Activated T-helper 1 cell treated with anti-CD3 and anti-CD28 coated beads, Interleukin-12 subunit alpha, Interleukin-12 subunit beta, Interleukin-2, Interleukin-4 antibody, amounts not matched to agents 30 ng/mL and 10 ng/mL and 1 ng/mL, durations not matched to agents 14 hours and 24 hours and 36 hours (primary cell): ENCODE data around the gene GPR34. TPM values are rescaled to one million over a fixed set of nuclear protein-coding genes. Genes with fewer than 3 reads are reported as not detected.
A peak's percentile ranks its signal among the peaks of the same experiment; 100 is the strongest.
"Not testable (repeated sequence)": the region's sequence is repeated elsewhere in the genome, so short reads cannot be mapped to it uniquely, and the experiment has no call there.

Experiments used
- DNase-seq: peaks from one replicate; pipeline ENCODE4 v3.0.0; 2021; ENCODE audit warnings: low spot score
- H3K27ac Mint-ChIP-seq: one replicate; pipeline ENCODE4 v1.8.0; 2021; ENCODE audit warnings: mild to moderate bottlenecking, mixed read lengths
- H3K27me3 Mint-ChIP-seq: one replicate; pipeline ENCODE4 v1.8.0; 2022; ENCODE audit warnings: mild to moderate bottlenecking, moderate library complexity, mixed read lengths; ENCODE audit not compliant: insufficient read depth
- H3K36me3 Mint-ChIP-seq: one replicate; pipeline ENCODE4 v1.8.0; 2021; ENCODE audit warnings: low read depth, mixed read lengths
- H3K4me1 Mint-ChIP-seq: one replicate; pipeline ENCODE4 v1.8.0; 2021; ENCODE audit warnings: low read depth, mixed read lengths
- H3K4me3 Mint-ChIP-seq: one replicate; pipeline ENCODE4 v1.8.0; 2021; ENCODE audit warnings: mild to moderate bottlenecking, moderate library complexity, mixed read lengths
- H3K9me3 Mint-ChIP-seq: one replicate; pipeline ENCODE4 v1.8.0; 2021; ENCODE audit warnings: mixed read lengths
- intact Hi-C: fragments of 100-400 bp; cut with micrococcal nuclease; formaldehyde crosslinking; loops from one replicate; pipeline ENCODE4 v1.15.1; 2024
- total RNA-seq: library from RNA; stranded (reverse); gene quantifications from 2 replicates; pipeline ENCODE4 v1.2.3, GENCODE V29; 2022

GPR34 gene
- total RNA-seq, 1 donor from 2014 or later, result 1.2 TPM

GRCh38 chrX:41672643-41673042, 16.1 kb upstream of the GPR34 start:
- peak overlapping the region; percentile 29 for H3K27ac Mint-ChIP-seq
- no peaks in the 10 kb centered on the region for H3K9me3 Mint-ChIP-seq
- peaks cover 46% of the 10 kb centered on the region for H3K4me1 Mint-ChIP-seq
- intact Hi-C loops, result no loop called here
- H3K36me3 Mint-ChIP-seq, result peaks cover 31% of the 10 kb centered on the region
- H3K4me3 Mint-ChIP-seq, result no peak overlapping the region
- no peaks in the 10 kb centered on the region for H3K27me3 Mint-ChIP-seq
- no peak for DNase-seq

- H3K9me3 Mint-ChIP-seq, intact Hi-C loops, H3K27ac Mint-ChIP-seq, H3K4me3 Mint-ChIP-seq, H3K27me3 Mint-ChIP-seq, DNase-seq: not testable (repeated sequence)
- peaks cover 26% of the 10 kb centered on the region for H3K36me3 Mint-ChIP-seq
- peaks cover 36% of the 10 kb centered on the region for H3K4me1 Mint-ChIP-seq
Observed at GRCh38 chrX:41676361-41676760, 12.4 kb upstream of the GPR34 start.

- Mint-ChIP-seq H3K9me3 (no peaks in the 10 kb centered on the region), H3K27me3 (no peaks in the 10 kb centered on the region), H3K4me1 (peaks cover 29% of the 10 kb centered on the region), H3K4me3 (no peak overlapping the region), H3K36me3 (peaks cover 22% of the 10 kb centered on the region), H3K27ac (no peak overlapping the region)
- intact Hi-C loops, result no loop called here
- no peak for DNase-seq
Observed at GRCh38 chrX:41677183-41678060, 11.4 kb upstream of the GPR34 start.

- intact Hi-C loops, result no loop called here
- H3K27me3 Mint-ChIP-seq, result no peaks in the 10 kb centered on the region
- H3K4me3 Mint-ChIP-seq, result no peak overlapping the region
- peaks cover under 1% of the 10 kb centered on the region for H3K36me3 Mint-ChIP-seq
- H3K4me1 Mint-ChIP-seq, result peaks cover 22% of the 10 kb centered on the region
- H3K9me3 Mint-ChIP-seq, result no peaks in the 10 kb centered on the region
- no peak overlapping the region for H3K27ac Mint-ChIP-seq
- DNase-seq, result no peak
Observed at GRCh38 chrX:41684138-41684537, 4.6 kb upstream of the GPR34 start.

DNA sequence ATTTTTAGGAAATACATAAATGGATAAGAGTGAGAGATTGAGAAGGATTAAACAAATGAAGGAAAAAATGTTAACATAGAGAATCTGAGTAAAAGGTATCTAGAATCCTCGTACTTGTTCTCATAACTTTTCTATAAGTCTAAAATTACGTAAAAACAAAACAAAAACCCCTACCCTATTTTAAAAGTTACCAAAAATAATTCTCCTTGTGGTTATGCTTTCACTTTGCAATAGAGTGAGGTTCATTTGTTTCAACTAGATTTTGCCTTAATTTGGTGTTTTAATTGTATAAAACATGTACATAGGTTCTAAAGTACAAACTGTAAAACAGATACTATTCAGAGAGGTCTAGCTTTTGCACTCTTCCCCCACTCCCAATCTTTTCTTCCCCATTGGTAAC, 3.8 kb upstream of the GPR34 start:
- H3K27ac Mint-ChIP-seq, result no peak overlapping the region
- H3K9me3 Mint-ChIP-seq, result no peaks in the 10 kb centered on the region
- H3K27me3 Mint-ChIP-seq, result no peaks in the 10 kb centered on the region
- H3K36me3 Mint-ChIP-seq, result no peaks in the 10 kb centered on the region
- no peak for DNase-seq
- H3K4me1 Mint-ChIP-seq, result peaks cover 22% of the 10 kb centered on the region
- H3K4me3 Mint-ChIP-seq, result no peak overlapping the region
- intact Hi-C loops, result loop anchor here (5.0 kb wide), 1 partner anchor 37 kb away; the partner anchor contains the start of gene GPR82

DNA sequence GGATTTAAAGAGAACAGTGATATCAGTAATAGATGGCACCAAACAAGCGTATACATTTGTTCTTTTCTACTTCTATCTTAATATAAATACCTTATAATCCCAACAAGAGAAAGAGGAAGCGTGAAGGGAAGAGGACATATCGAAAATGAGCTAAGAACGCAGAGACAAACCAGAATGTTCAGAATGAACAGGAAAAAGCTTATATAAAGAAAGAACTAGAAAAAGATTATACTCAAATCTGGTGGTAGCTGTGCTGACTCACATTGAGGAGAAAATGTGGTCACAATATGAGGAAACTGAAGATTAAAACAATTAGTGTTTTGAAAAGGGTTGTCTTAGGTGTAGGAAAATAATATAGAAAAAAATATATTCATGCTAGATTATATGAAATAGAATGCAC, 2.0 kb upstream of the GPR34 start:
- H3K9me3 Mint-ChIP-seq, result no peaks in the 10 kb centered on the region
- no peak overlapping the region for H3K4me3 Mint-ChIP-seq
- intact Hi-C loops, result loop anchor here (5.0 kb wide), 1 partner anchor 36 kb away; the partner anchor contains the start of gene GPR82
- peaks cover 2% of the 10 kb centered on the region for H3K36me3 Mint-ChIP-seq
- H3K4me1 Mint-ChIP-seq, result peaks cover 22% of the 10 kb centered on the region
- DNase-seq, result no peak
- no peaks in the 10 kb centered on the region for H3K27me3 Mint-ChIP-seq
- H3K27ac Mint-ChIP-seq, result no peak overlapping the region

DNA sequence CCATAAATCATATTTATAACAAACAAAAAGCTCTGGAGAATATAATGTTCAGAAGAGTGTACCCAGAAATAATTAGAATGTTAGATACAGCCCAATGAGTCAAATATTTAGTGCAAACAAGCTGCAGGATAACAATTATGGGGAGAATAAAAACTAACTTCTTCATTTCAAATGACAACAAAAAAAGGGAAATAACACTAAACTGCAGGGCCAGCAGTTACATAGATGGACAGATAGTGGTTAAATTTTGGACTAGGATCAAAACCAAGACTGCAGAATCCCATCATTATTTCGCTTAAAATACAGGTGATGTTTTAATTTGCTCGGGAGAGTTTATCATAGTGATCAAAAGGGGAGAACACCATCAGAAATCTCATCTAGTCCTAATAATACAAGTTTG, 617 bp upstream of the GPR34 start:
- H3K9me3 Mint-ChIP-seq, result no peaks in the 10 kb centered on the region
- intact Hi-C loops, result loop anchor here (2.0 to 5.0 kb wide), 3 partner anchors 15 to 34 kb away; partner anchors contain the start of gene GPR82
- no peak overlapping the region for H3K4me3 Mint-ChIP-seq

GRCh38 chrX:41689711-41690110, 938 bp downstream of the GPR34 start:
- peaks cover 47% of the 10 kb centered on the region for H3K4me1 Mint-ChIP-seq
- no peak for DNase-seq
- no peaks in the 10 kb centered on the region for H3K27me3 Mint-ChIP-seq
- intact Hi-C loops, result loop anchor here (2.0 to 5.0 kb wide), 3 partner anchors 13 to 33 kb away; partner anchors contain the start of gene GPR82
- peaks cover 2% of the 10 kb centered on the region for H3K36me3 Mint-ChIP-seq
- no peak overlapping the region for H3K4me3 Mint-ChIP-seq
- no peak overlapping the region for H3K27ac Mint-ChIP-seq
- H3K9me3 Mint-ChIP-seq, result no peaks in the 10 kb centered on the region

More for the DNA sequence above, 617 bp upstream of the GPR34 start:
- Mint-ChIP-seq H3K27me3 (no peaks in the 10 kb centered on the region), H3K36me3 (peaks cover 2% of the 10 kb centered on the region), H3K27ac (no peak overlapping the region), H3K4me1 (peaks cover 32% of the 10 kb centered on the region)
- DNase-seq, result no peak

DNA sequence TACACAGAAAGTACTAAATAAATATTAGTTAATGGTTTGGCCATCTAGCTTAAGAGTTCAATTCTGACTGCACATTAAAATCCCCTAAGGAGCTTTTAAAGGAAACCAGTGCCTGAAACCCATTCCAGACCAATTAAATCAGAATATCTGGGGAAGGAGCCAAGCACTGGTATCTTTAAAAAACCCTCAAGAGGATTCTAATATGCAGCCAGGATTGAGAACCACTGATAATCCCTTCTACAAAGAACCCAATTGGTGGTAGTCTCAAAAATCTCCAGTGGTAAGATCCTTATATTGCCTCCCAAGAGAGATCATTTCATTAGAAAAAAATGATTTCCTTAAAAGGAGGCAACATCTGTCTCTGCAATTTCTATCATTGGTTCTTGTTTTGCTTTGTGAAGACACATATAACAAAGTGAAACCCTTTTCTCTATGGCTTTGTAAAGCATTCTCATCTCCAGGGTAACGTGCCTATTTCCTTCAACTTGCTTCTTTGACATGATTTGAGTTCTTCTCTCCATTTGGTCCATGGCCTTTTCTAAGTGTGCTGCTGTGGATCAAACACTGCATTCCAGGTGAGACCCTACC, 3.5 kb downstream of the GPR34 start:
- no peaks in the 10 kb centered on the region for H3K27me3 Mint-ChIP-seq

DNA sequence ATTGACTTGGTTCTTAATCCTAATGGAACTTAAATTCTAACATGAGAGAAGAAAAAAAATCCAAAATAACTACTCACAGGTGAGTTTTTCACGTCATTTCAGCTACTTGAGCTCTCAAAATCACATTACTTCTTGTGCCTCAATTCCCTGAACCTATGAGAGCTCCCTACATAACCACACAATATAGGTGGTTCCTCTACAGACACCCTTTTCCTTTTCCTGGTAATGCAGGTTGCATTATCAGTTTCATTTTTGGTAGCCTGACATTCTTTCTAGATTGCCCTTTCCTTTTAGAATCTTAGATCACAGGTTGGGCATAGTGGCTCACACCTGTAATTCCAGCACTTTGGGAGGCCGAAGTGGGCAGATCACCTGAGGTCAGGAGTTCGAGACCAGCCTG, 4.3 kb downstream of the GPR34 start:
- H3K27me3 Mint-ChIP-seq, result no peaks in the 10 kb centered on the region
- peak overlapping the region; percentile 55 for H3K27ac Mint-ChIP-seq
- H3K4me1 Mint-ChIP-seq, result peaks cover 44% of the 10 kb centered on the region
- H3K36me3 Mint-ChIP-seq, result peaks cover 8% of the 10 kb centered on the region
- intact Hi-C loops, result no loop called here
- peaks cover 7% of the 10 kb centered on the region for H3K9me3 Mint-ChIP-seq
- H3K4me3 Mint-ChIP-seq, result no peak overlapping the region
- DNase-seq, result no peak

More for the DNA sequence above, 3.5 kb downstream of the GPR34 start:
- DNase-seq, result no peak
- intact Hi-C loops, result no loop called here
- Mint-ChIP-seq H3K27ac (peak overlapping the region; percentile 26), H3K4me3 (no peak overlapping the region), H3K9me3 (peaks cover 7% of the 10 kb centered on the region), H3K36me3 (peaks cover 8% of the 10 kb centered on the region), H3K4me1 (peaks cover 47% of the 10 kb centered on the region)

- H3K27me3 Mint-ChIP-seq, result no peaks in the 10 kb centered on the region
- no peak for DNase-seq
- H3K4me1 Mint-ChIP-seq, result peaks cover 38% of the 10 kb centered on the region
- peaks cover 8% of the 10 kb centered on the region for H3K36me3 Mint-ChIP-seq
- H3K27ac Mint-ChIP-seq, result no peak overlapping the region
- no peak overlapping the region for H3K4me3 Mint-ChIP-seq
- intact Hi-C loops, result loop anchor here (5.0 kb wide), 1 partner anchor 37 kb away; no protein-coding TSS in a partner anchor
- peaks cover 7% of the 10 kb centered on the region for H3K9me3 Mint-ChIP-seq
Observed at GRCh38 chrX:41695426-41695825, 6.7 kb downstream of the GPR34 start.

GRCh38 chrX:41703574-41704029, 14.8 kb downstream of the GPR34 start:
- Mint-ChIP-seq H3K4me3 (no peak overlapping the region), H3K36me3 (peaks cover 16% of the 10 kb centered on the region), H3K4me1 (peaks cover 39% of the 10 kb centered on the region), H3K27me3 (no peaks in the 10 kb centered on the region), H3K27ac (peak overlapping the region; percentile 44), H3K9me3 (no peaks in the 10 kb centered on the region)
- intact Hi-C loops, result loop anchor here (1.0 to 5.0 kb wide), 4 partner anchors 9 to 36 kb away; partner anchors contain the start of gene GPR34
- no peak for DNase-seq

DNA sequence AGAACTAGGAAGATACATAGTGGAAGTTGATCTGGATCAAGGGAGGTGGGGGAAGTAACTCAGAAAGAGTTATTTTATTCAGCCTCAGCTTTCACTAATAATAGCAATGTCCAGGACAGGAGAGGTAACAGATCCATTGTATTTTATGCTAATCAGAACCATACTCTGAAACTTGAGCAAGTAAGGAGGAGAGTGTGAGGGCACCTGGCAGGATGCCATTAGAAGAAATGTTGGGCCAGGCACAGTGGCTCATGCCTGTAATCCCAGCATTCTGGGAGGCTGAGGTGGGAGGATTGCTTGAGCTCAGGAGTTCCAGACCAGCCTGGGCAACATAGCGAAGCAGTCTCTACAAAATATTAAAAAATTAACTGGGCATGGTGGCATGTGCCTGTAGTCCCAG, 16.3 kb downstream of the GPR34 start:
- Mint-ChIP-seq H3K4me1 (peaks cover 37% of the 10 kb centered on the region), H3K27me3 (no peaks in the 10 kb centered on the region), H3K4me3 (no peak overlapping the region), H3K36me3 (peaks cover 16% of the 10 kb centered on the region), H3K27ac (peak overlapping the region; percentile 71), H3K9me3 (no peaks in the 10 kb centered on the region)
- no peak for DNase-seq
- intact Hi-C loops, result loop anchor here (2.0 kb wide), 1 partner anchor 16 kb away; no protein-coding TSS in a partner anchor
